GM19099 (cell line): ENCODE results near the gene SLCO2A1.

ENCODE experiments used
- POLR2A ChIP-seq: IDR thresholded peaks from 3 replicates; pipeline ENCODE4 v1.6.1; 2011; ENCODE audit warnings: low read depth; ENCODE audit not compliant: insufficient read length; ENCODE audit errors: extremely low read depth

Gene SLCO2A1

GRCh38 chr3:134054231-134054630, 24.5 kb upstream of the SLCO2A1 start:
- TF ChIP-seq POLR2A, result no peak

- TF ChIP-seq POLR2A, result no peak
Measured at GRCh38 chr3:134052370-134052769, 22.6 kb upstream of the SLCO2A1 start.

GRCh38 chr3:134049676-134050075, 20.0 kb upstream of the SLCO2A1 start:
- TF ChIP-seq POLR2A, result no peak

GRCh38 chr3:134048278-134048996, 18.7 kb upstream of the SLCO2A1 start:
- TF ChIP-seq POLR2A, result no peak

- TF ChIP-seq POLR2A, result no peak
Measured at GRCh38 chr3:134044459-134044858, 14.7 kb upstream of the SLCO2A1 start.

- TF ChIP-seq POLR2A, result no peak
Measured at GRCh38 chr3:134040066-134040465, 10.3 kb upstream of the SLCO2A1 start.

GRCh38 chr3:134039161-134039862, 9.6 kb upstream of the SLCO2A1 start:
- TF ChIP-seq POLR2A, result no peak

- TF ChIP-seq POLR2A, result no peak
Measured at GRCh38 chr3:134038716-134039115, 9.0 kb upstream of the SLCO2A1 start.

- no peak for TF ChIP-seq POLR2A
Measured at GRCh38 chr3:134038071-134038491, 8.4 kb upstream of the SLCO2A1 start.

GRCh38 chr3:134037168-134037567, 7.4 kb upstream of the SLCO2A1 start:
- no peak for TF ChIP-seq POLR2A

GRCh38 chr3:134036291-134036690, 6.6 kb upstream of the SLCO2A1 start:
- no peak for TF ChIP-seq POLR2A

GRCh38 chr3:134035836-134036235, 6.1 kb upstream of the SLCO2A1 start:
- no peak for TF ChIP-seq POLR2A

GRCh38 chr3:134034005-134034785, 4.5 kb upstream of the SLCO2A1 start:
- no peak for TF ChIP-seq POLR2A

- no peak for TF ChIP-seq POLR2A
Measured at GRCh38 chr3:134033315-134033996, 3.7 kb upstream of the SLCO2A1 start.

- no peak for TF ChIP-seq POLR2A
Measured at GRCh38 chr3:134031348-134031915, 1.7 kb upstream of the SLCO2A1 start.
